ENCODE results near the gene GATAD2B. TPM values are rescaled to one million over a fixed set of nuclear protein-coding genes. Genes with fewer than 3 reads are reported as not detected.
"Not testable (repeated sequence)": the region's sequence is repeated elsewhere in the genome, so short reads cannot be mapped to it uniquely, and the experiment has no call there.

Gene GATAD2B
- total RNA-seq, 1 donor from 2014 or later = 70.1 TPM

DNA sequence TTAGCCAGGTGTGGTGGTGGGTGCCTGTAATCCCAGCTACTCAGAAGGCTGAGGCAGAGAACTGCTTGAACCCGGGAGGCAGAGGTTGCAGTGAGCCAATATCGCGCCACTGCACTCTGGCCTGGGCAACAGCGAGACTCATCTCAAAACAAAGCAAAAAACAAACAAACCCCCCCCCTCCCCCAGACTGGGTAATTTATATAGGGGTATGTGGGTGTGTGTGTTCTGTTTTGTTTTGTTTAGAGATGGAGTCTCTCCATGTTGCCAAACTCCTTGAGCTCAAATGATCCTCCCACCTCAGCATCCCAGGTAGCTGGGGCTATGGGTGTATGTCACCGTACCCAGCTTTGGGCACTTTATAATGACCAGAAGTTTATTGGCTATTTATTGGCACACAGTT lies 74.0 kb downstream of the GATAD2B start:
- intact Hi-C loops (cut with micrococcal nuclease) = no loop called here

DNA sequence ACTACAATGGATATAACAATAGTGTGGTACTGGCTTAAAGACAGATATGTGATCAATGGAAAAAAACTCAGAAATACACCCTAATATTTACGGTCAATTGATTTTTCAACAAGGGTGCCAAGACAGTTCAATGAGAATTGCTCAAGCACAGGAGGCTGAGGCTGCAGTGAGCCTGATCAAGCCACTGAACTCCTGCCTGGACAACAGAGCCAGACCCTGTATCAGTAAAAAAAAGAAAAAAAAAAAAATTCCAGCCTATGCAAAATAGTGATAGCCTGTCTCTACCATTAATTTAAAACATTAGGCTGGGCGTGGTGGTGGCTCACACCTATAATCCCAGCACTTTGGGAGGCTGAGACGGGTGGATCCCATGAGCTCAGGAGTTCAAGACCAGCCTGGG lies 77.6 kb downstream of the GATAD2B start:
- intact Hi-C loops (cut with micrococcal nuclease) = no loop called here

DNA sequence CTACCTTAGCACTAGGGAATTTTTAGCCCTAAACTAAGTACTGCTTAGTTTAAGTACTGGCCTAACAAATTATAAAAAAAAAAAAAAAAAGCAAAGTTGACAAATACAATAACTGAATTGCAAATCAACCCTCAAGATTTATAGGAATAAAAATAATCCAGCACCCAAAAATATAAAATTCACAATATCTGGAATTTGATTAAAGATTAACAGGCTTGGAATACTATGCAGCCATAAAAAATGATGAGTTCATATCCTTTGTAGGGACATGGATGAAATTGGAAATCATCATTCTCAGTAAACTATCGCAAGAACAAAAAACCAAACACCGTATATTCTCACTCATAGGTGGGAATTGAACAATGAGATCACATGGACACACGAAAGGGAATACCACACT lies 78.4 kb downstream of the GATAD2B start:
- intact Hi-C loops (cut with micrococcal nuclease) = not testable (repeated sequence)

DNA sequence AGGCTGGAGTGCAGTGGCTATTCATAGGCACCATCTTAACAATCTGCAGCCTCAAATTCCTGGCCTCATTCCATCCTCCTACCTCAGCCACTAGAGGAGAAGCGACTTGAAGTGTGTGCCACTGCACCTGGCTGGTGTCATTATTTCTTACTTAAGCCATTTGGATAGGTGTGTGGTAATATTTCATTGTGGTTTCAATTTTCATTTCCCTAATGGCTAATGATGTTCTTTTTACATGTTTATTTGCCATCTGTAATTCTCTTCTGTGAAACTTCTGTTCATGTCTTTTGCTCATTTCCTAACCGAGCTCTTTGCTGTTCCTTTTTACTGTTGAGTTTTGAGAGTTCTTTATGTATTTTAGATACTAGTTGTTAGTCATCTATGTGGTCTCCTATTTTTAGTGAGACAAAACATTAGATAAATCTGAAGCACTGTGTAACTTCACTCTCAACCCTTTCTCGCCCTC lies 80.7 kb downstream of the GATAD2B start:
- intact Hi-C loops (cut with micrococcal nuclease) = no loop called here

DNA sequence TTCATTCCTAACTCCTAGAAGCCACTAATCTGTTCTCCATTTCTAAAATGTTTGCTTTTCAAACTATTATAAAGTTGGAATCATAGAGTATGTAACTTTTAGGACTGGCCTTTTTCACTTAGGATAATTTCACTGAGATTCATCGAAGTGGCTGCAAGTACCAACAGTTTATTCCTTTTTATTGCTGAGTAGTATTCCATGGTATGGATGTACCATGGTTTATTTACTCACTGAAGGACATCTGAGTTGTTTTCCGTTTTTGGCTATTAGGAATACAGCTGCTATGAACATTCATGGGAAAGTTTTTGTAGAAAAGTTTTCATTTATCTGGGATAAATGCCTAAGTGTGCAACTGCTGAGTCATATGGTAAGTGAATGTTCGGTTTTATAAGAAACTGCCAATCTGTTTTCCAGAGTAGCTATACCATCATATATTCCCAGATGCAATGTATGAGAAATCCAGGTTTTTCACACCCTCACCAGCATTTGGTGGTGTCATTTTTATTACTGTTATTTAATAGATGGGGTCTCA lies 81.2 kb downstream of the GATAD2B start:
- intact Hi-C loops (cut with micrococcal nuclease) = no loop called here

DNA sequence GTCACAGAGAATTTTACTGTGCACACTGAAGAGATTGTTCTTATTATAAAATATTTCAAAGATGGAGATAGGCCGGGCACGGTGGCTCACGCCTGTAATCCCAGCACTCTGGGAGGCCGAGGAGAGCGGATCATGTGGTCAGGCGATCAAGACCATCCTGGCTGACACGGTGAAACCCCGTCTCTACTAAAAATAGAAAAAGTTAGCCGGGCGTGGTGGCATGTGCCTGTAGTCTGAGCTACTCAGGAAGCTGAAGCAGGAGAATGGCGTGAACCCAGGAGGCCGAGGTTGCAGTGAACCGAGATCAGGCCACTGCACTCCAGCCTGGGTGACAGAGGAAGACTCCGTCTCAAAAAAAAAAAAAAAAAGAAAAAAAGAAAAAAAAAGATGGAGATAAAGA lies 82.0 kb downstream of the GATAD2B start:
- intact Hi-C loops (cut with micrococcal nuclease) = not testable (repeated sequence)

DNA sequence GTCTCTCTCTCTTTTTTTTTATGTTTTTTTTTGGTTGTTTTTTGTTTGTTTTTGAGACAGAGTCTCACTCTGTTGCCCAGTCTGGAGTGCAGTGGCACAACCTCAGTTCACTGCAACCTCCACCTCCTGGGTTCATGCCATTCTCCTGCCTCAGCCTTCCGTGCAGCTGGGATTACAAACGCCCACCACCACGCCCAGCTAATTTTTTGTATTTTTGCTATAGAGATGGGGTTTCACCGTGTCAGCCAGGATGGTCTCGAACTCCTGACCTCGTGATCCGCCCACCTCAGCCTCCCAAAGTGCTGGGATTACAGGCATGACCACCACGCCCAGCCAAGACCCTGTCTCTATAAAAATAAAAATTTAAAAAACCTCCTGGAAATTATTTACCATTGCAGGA lies 88.8 kb downstream of the GATAD2B start:
- intact Hi-C loops (cut with micrococcal nuclease) = not testable (repeated sequence)

DNA sequence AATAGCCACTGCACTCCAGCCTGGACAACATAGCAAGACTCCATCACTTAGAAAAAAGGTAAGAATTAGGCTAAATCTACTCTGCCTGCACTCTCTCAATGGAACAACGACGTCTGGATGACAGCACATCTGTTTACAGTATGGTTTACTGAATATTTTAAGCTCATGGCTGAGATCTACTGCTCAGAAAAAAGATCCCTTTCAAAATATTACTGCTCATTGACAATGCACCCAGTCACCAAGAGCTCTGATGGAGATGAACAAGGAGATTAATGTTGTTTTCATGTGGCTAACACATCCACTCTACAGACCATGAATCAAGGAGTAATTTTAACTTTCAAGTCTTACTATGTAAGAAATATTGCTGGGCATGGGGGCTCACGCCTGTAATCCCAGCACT lies 89.6 kb downstream of the GATAD2B start:
- intact Hi-C loops (cut with micrococcal nuclease) = no loop called here

DNA sequence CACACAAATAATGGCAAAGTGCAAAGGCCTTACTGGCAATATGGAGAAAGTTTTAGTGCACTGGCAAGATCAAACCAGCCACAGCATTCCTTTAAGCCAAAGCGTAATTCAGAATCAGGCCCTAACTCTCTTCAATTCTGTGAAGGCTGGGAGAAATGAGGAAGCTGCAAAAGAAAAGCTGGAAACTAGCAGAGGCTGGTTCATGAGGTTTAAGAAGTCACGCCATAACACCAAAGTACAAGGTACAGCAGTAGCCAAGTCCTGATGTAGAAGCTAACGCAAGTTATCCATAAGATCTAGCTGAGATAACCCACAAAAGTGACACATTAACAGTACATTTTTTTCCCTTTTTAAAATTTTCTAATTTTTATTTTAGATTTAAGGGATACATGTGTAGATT lies 90.5 kb downstream of the GATAD2B start:
- intact Hi-C loops (cut with micrococcal nuclease) = no loop called here

DNA sequence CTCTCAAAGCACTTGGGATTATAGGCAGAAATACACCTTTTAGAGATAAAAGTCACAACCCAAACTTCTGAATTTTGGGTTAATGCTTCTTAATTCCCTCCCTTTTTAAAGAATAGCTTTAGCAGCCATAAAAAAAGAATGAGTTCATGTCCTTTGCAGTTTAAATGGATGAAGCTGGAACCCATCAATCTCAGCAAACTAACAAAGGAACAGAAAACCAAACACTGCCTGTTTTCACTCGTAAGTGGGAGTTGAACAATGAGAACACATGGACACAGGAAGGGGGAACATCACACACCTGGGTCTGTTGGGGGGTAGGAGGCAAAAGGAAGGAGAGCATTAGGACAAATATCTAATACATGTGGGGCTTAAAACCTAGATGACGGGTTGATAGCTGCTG lies 91.7 kb downstream of the GATAD2B start:
- intact Hi-C loops (cut with micrococcal nuclease) = no loop called here

DNA sequence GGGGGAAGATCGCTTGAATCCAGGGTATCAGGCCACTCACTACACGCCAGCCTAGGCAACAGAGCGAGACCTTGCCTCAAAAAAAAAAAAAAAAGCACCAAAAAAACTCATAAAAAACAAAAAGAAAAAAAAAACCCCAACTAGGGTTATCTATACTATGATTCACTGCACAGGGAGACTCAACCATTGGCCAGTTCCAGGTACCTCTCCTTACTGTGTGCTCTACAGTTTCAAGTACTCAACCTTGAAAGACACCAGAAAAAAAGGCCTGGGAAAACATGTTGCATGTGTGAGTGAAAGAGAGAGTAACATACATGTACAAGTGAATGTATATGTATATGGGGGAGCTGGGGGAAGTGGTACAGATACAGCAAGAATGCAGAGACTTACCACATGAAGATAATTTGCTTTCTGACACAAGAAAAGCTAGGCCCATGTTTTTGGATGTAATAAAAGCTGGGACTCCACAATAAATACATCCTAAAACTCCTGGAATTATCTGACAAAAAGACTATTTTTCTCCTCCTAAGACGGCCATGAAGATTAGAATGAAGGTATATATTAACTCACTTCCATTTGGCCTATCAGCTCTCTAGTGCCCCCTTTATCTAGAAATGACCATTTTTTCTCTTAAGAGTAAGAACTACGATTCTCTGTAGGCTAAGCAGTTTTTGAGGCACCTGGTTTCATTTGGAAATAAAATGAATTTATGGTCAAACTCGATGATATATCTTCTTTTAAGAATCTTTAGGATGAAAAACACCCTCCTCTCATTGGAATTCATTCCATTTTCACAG lies 95.4 kb downstream of the GATAD2B start:
- intact Hi-C loops (cut with micrococcal nuclease) = no loop called here

DNA sequence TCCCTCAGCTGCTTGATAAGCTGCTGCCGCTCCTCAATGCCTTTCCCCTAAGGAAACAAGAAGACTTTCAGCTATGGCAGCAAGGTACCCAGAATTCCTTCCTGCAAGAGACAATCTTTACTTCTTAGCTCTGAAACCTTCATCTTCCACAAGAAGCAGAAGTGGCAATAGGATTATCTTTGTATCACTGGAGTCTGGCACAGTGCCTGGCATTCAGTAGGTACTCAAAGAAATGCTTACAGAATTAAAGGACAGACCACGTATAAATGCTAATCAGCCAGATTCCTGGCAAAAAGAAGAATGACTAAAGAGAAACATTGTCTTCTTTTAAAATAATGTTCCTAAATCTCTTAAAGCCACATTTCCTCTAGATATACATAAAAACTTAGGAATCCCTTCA lies 103.9 kb downstream of the GATAD2B start:
- intact Hi-C loops (cut with micrococcal nuclease) = no loop called here

DNA sequence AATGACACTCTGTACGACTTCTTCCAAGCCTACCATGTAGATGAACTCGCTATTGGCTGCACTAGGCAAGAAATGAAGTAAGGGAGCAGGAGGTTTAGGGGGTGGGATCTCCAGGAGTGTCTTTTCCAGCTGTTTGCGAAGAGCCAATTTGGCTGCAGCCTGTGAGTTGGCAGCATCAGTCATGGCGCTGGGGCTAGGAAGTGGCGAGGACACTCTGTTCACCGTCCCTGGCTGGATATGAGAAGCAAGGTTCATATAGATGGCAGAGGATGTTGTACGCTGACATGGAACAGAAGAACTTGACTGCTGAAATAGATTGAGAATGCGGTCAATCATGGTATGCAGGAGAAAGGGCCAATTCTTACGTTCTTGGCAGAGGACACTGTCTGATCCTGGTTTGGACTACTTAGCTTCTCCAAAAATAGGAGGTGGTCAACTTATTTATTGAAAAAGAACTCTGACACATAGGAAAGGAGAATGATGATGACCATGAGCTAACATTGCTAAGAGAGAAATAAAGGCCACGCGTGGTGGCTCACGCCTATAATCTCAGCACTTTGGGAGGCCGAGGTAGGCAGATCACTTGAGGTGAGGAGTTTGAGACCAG lies 106.4 kb downstream of the GATAD2B start:
- intact Hi-C loops (cut with micrococcal nuclease) = no loop called here

DNA sequence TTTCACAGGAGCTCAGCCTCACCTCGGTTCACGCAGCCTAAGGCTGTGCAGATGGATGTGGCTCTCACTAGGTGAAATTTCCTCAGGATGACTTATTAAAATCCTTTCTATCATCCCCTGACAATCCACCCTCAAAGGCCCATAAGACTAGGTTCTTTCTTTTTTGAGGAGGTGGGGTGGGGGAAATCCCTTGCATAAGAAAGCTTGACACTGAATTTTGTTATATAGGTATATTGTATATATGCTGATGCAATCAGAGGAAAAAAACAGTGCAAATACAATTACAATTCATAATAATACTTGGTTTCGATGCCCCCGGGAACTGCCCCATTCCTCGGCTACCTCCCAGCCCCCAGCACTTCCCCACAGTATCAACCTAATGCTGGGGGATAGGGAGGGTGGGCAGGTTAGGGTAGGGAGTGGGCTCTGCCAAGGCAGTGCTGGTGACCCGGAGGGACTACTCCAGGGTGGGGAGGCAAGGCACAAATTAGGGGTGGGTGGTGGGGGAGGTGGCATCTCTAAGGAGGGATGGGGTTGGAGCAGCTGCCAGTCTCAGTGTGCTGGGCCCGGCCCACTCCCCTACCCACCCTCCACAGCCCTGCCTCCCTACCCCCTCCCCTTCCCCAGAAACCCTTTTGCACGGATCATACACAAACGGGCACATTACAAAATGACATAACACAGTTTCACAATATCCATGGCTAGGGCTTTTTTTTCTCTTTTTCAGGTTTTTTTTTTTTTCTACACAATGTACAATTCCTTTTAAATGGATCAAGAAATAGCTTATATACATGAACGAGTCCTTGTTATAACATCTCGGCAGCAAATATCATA lies 116.7 kb downstream of the GATAD2B start:
- intact Hi-C loops (cut with micrococcal nuclease) = loop anchor here (1.0 kb wide), 1 partner anchor 117 kb away; no protein-coding TSS in a partner anchor

DNA sequence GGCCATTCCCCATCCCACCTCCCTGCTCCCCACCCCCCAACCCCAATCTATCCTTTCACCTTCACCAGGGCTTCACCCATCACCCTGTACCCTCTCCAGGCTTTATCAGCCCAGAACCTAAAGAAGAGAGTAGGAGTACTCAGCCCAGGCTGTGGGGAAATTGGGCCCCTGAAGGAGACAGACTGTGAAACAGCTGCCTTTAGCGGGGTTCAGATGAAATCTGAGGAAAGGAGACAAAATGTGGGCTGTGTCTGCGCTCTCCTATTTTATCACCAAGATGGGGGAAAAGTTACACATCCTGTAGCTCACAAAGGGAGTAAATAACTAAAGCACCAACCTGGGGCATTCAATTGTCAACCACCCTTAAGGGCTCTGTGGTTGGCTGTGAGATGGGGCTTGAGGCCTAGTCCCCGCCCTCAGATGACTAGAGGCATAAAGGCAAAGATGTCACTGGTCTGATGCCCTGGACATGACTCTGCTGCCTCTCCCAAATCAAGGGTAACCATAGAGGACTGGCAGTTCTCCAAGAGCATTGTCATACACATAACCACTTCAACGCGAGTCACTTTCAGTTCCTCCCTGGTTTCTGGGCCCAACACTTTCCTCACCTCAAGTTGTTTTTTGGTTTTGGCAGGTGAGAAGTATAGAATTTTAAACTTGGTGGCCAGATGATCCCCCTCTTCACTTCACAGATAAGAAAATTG lies 117.6 kb downstream of the GATAD2B start:
- intact Hi-C loops (cut with micrococcal nuclease) = loop anchor here (1.0 kb wide), 1 partner anchor 118 kb away; no protein-coding TSS in a partner anchor

DNA sequence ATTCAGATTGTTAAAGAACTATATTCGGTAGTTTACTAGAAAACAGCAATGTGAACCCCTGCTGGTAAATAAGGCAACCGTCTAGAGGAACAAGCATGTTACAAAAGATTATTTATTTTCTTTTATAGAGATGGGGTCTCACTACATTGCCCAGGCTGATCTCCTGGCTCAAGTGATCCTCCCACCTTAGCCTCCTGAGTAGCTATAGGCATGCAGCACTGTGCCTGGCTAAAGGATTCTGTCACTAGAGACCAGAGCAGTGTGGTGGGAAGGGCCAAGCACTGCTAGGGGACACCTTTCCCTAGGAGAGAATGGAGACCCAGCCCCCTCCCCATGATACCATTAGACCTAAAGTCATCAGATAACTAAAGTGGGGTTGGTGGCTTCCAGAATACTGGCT lies 118.7 kb downstream of the GATAD2B start:
- intact Hi-C loops (cut with micrococcal nuclease) = no loop called here

DNA sequence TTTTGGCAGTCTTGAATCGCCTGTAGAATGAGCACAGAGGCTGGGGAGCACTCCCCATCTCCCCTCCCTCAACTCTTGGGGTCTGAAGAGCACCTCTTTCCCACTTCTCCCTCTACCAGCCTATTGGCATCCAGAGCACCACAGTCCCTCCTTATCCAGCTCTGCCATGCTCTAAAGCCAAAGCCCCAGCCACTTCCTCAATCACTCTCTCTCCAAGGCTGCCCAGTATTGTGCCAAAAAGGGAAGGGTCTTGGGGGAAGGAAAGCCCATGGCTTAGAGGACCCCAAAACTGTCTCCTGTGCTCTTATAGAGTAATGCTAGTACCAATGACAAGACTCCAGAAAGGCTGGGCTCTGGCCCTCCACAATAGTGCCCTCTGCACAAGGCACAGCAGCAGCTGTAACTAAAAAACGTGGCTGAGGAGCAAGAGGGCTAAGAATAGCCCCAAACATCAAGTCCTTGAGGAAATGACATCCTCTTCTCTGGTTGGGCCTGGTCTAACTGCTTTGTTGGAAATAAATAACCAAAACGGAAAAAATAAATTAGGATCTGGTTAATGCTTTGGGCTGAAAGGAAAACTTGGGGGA lies 119.2 kb downstream of the GATAD2B start:
- intact Hi-C loops (cut with micrococcal nuclease) = no loop called here

DNA sequence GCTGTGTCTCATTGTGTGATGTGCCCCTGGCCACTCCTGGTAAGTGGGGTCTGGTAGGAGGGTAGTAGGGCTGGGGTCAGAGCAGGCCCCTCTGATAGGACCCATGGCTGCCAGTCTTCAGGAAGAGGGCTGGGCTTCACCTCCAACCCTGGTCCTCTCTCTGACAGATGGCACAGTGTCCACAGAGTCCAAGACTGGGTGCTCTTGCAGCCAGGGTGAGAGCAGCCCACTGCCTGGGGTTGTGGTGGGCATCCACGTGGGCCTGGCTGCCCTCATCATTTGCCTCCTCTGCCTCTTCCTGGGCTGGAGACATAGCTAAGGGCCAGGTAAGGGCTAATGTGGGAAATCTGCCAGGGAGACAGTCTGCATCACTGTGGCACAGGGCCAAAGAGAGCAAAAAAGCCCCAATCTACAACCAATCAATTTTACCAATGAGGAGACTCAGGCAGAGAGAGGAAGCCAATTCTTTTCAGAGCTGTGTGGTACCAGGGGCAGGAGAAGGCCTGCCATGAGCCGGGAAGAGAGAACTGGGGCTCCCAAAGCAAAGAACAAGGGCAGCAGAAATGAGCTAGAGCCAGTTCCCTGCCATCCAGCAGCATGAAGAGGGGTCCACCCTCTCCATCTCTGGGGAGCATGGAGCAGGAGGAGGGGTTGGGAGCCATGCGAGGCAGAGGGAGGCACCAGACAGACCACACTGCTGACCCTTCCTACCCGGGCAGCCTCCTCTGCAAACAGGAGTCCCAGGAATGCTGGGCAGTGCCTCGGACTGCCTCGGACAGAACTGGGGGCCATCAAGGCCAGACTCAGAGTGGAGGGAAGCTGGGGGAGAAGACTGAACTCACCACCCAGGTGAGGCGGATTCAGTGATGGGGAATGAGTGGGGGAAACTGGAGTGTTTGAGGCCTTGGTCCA lies 120.7 kb downstream of the GATAD2B start:
- intact Hi-C loops (cut with micrococcal nuclease) = no loop called here

DNA sequence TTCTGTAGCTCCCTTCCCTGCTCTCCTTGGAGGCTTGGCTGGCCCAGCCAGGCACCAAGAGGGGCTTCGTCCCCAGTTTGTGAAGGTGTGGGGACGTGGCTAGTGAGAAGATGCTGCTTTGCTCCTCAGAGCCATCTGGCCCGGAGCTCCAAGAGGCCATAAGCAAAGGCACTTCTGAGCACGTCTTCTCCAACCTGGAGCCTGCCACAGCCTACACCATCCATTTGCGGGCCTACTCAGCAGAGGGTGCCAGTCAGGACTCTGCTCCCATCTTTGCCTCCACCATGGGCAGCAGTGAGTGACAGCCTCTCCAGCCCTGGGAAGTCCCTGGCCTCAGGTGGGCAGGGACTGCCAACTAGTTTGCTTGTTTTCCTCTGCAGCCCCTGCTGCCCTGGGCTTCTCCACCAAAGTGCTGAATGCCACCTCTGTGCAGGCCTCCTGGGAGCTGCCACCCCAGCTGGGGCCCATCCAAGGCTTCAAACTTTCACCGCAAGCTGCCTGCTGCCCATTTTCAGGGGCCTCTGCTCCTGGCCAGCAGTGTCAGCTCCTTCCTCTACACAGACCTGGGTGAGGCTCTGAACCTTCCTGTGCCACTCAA lies 121.6 kb downstream of the GATAD2B start:
- intact Hi-C loops (cut with micrococcal nuclease) = no loop called here
